ENCODE measurements around the gene LYRM2.

LYRM2 gene

DNA sequence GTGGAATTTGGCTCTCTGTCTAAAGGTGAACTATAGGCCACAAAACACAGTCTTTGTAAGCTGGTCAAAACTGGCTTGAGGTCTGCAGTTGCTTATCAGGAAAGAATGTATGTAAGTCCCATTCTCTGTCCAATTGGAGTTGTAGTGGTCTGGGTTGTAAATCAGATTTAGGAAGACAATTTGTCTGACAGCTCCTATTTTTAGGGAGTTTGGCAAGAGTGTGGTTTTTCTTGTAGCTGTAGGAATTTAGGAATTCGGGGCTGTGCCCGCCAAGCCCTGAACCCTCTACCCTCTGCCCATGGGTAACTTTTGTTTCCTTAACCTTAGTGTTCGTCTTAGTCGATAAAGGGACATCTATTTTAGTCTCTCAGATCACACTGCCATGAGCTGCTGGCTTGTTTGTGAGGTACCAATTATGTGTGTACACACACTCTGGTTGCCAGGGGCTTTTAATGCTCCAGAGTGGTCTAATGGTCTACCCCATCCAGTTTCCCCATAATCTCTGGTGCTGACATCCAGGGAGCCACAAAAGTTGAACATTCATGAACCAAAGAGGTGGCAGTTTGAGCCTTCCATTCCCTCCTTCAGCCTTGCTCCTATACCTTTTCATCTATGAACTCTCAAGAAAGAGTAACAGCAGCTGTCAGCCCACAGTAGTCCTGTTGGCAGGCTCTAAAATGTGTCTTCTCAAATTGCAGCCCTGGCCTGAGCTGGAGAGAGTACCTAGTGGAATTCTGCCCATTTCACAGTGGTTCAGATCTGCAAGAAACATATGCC, 112.6 kb downstream of the LYRM2 start:
- H3K27me3 ChIP-seq (ENCODE audit: insufficient read depth, low read depth), result no peaks in the 10 kb centered on the region
- H3K27ac ChIP-seq, result no peak overlapping the region
- H3K79me2 ChIP-seq (ENCODE audit: insufficient read depth, low read depth), result no peaks in the 10 kb centered on the region
- H3K36me3 ChIP-seq (ENCODE audit: insufficient read depth), result no peaks in the 10 kb centered on the region
- H3K9ac ChIP-seq, result no peak overlapping the region
- TF ChIP-seq, protein P1, sequence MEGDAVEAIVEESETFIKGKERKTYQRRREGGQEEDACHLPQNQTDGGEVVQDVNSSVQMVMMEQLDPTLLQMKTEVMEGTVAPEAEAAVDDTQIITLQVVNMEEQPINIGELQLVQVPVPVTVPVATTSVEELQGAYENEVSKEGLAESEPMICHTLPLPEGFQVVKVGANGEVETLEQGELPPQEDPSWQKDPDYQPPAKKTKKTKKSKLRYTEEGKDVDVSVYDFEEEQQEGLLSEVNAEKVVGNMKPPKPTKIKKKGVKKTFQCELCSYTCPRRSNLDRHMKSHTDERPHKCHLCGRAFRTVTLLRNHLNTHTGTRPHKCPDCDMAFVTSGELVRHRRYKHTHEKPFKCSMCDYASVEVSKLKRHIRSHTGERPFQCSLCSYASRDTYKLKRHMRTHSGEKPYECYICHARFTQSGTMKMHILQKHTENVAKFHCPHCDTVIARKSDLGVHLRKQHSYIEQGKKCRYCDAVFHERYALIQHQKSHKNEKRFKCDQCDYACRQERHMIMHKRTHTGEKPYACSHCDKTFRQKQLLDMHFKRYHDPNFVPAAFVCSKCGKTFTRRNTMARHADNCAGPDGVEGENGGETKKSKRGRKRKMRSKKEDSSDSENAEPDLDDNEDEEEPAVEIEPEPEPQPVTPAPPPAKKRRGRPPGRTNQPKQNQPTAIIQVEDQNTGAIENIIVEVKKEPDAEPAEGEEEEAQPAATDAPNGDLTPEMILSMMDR (conservative IDR thresholded peaks at IDR 0.05; ENCODE audit: low read depth, low read length), result no peak
- no peaks in the 10 kb centered on the region for H3K4me1 ChIP-seq (ENCODE audit: low read depth, poor library complexity, severe bottlenecking)
- no peak overlapping the region for H3K4me3 ChIP-seq (IDR thresholded peaks at IDR 0.05; ENCODE audit: insufficient read depth, low read depth, low read length)
- no peaks in the 10 kb centered on the region for H4K20me1 ChIP-seq (ENCODE audit: insufficient read depth)
- no peak overlapping the region for H3K4me2 ChIP-seq
- H2AFZ ChIP-seq (ENCODE audit: low read depth), result no peak overlapping the region

DNA sequence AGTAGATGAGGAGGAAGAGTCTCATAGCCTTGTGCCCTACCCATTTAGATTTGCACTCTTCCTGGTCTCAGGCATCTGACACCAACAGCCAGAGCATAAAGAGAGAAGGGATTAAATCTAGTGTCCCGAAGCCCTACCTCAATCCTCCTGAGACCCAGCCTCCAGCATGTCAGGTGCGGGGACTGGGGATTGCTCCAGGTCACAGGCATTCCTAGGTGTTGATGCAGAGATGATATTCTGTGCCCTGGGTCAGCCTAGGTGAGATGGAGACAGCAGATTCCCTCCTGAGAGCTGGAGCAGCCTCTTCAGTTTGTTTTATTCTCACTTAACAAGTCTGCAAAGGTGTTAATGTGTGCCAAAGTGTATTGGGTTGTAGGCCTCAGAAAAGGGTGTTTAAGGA, 115.8 kb downstream of the LYRM2 start:
- Histone ChIP-seq H3K4me3 (IDR thresholded peaks at IDR 0.05; ENCODE audit: insufficient read depth, low read depth, low read length) (no peak overlapping the region), H2AFZ (ENCODE audit: low read depth) (no peak overlapping the region), H4K20me1 (ENCODE audit: insufficient read depth) (no peaks in the 10 kb centered on the region), H3K4me2 (no peak overlapping the region), H3K36me3 (ENCODE audit: insufficient read depth) (no peaks in the 10 kb centered on the region), H3K79me2 (ENCODE audit: insufficient read depth, low read depth) (no peaks in the 10 kb centered on the region), H3K4me1 (ENCODE audit: low read depth, poor library complexity, severe bottlenecking) (no peaks in the 10 kb centered on the region), H3K9ac (no peak overlapping the region), H3K27me3 (ENCODE audit: insufficient read depth, low read depth) (no peaks in the 10 kb centered on the region), H3K27ac (no peak overlapping the region)
- TF ChIP-seq, protein P1 (conservative IDR thresholded peaks at IDR 0.05; ENCODE audit: low read depth, low read length), result no peak

DNA sequence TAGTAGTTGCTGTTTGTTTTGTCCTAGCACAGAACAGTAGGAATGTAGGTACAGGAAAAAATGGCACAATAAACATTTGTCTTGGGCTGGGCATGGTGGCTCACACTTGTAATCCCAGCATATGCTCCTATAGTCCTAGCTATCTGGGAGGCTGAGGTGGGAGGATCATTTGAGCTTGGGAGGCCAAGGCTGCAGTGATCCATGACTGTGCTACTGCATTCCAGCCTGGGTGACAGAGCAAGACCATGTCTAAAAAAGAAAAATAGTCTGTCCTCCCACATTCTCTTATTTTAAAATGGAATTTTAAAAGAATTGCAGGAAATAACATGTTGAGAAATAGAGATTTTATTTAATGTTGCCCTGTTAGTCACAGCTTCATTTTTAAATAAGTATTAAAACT, 117.8 kb downstream of the LYRM2 start:
- Histone ChIP-seq H4K20me1 (ENCODE audit: insufficient read depth) (no peaks in the 10 kb centered on the region), H3K4me2 (no peak overlapping the region), H2AFZ (ENCODE audit: low read depth) (no peak overlapping the region), H3K27ac (no peak overlapping the region), H3K4me3 (IDR thresholded peaks at IDR 0.05; ENCODE audit: insufficient read depth, low read depth, low read length) (no peak overlapping the region), H3K4me1 (ENCODE audit: low read depth, poor library complexity, severe bottlenecking) (no peaks in the 10 kb centered on the region), H3K9ac (no peak overlapping the region), H3K36me3 (ENCODE audit: insufficient read depth) (no peaks in the 10 kb centered on the region), H3K79me2 (ENCODE audit: insufficient read depth, low read depth) (no peaks in the 10 kb centered on the region), H3K27me3 (ENCODE audit: insufficient read depth, low read depth) (no peaks in the 10 kb centered on the region)
- TF ChIP-seq, protein P1 (conservative IDR thresholded peaks at IDR 0.05; ENCODE audit: low read depth, low read length), result no peak

DNA sequence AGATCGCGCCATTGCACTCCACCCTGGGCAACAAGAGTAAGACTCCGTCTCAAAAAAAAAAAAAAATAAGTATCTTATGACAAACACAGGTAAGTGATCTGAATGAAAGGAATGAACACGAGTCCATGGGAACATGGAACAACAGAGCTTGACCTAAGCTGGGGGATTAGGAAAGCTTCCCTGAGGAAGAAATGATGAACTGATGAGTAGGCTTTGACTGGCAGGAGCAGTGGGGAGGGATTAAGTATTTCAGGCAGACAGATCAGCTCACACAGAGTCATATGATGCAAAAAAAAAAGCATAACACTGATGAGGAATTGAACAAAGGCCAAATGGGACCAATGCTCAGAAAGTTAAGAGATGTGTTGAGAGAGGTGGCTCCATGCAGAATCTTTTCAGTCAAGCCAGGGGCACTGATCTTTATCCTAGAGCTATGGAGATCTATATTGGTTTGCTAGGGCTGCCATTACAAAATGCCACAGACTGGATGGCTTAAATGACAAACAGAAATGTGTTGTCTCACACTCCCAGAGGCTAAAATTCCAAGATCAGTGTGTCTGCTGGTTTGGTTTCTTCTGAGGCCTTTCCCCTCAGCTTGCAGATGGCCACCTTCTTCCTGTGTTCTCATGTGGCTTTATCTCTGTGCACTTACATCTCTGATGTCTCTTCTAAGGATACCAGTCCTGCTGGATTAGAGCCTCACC, 120.0 kb downstream of the LYRM2 start:
- Histone ChIP-seq H3K4me3 (IDR thresholded peaks at IDR 0.05; ENCODE audit: insufficient read depth, low read depth, low read length) (no peak overlapping the region), H3K27ac (no peak overlapping the region), H4K20me1 (ENCODE audit: insufficient read depth) (no peaks in the 10 kb centered on the region), H3K4me1 (ENCODE audit: low read depth, poor library complexity, severe bottlenecking) (no peaks in the 10 kb centered on the region), H3K27me3 (ENCODE audit: insufficient read depth, low read depth) (no peaks in the 10 kb centered on the region), H3K4me2 (no peak overlapping the region), H2AFZ (ENCODE audit: low read depth) (no peak overlapping the region), H3K79me2 (ENCODE audit: insufficient read depth, low read depth) (no peaks in the 10 kb centered on the region), H3K36me3 (ENCODE audit: insufficient read depth) (no peaks in the 10 kb centered on the region), H3K9ac (no peak overlapping the region)
- TF ChIP-seq, protein P1 (conservative IDR thresholded peaks at IDR 0.05; ENCODE audit: low read depth, low read length), result no peak

All from KMS-11 (cell line).